HG03432 (cell line): ENCODE measurements around the gene CARD9.
A peak's percentile ranks its signal among the peaks of the same experiment; 100 is the strongest.
"Not testable (repeated sequence)": the region's sequence is repeated elsewhere in the genome, so short reads cannot be mapped to it uniquely, and the experiment has no call there.

Source experiments
- ATAC-seq: cut with Tn5 transposase; IDR thresholded peaks from one replicate; pipeline ENCODE4 v1.9.1; 2021; ENCODE audit warnings: mild to moderate bottlenecking, moderate library complexity; ENCODE audit not compliant: unreplicated experiment

CARD9 gene

DNA sequence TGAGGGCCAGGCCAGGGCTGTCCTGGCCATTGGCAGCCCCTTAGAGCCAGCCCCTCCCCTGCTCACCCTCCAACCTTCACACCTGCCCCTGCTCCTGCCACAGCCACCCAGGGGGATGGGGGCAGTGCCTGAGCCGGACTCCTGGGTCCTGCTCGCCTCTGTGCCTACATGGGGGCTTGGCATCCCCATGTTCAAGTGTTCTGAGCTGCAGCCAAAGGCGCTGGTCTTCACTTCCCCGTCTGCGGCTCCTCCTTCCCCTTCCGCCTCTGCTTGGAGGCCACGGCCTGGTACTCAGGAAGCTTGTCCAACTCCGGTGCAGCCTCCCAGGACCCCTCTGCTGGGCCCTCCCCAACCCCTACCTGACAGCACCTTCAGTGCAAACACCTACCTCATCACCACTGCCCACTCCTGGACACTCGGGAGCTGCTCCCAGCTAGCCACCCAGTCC is 7.7 kb downstream of the CARD9 start:
- ATAC-seq: no peak

DNA sequence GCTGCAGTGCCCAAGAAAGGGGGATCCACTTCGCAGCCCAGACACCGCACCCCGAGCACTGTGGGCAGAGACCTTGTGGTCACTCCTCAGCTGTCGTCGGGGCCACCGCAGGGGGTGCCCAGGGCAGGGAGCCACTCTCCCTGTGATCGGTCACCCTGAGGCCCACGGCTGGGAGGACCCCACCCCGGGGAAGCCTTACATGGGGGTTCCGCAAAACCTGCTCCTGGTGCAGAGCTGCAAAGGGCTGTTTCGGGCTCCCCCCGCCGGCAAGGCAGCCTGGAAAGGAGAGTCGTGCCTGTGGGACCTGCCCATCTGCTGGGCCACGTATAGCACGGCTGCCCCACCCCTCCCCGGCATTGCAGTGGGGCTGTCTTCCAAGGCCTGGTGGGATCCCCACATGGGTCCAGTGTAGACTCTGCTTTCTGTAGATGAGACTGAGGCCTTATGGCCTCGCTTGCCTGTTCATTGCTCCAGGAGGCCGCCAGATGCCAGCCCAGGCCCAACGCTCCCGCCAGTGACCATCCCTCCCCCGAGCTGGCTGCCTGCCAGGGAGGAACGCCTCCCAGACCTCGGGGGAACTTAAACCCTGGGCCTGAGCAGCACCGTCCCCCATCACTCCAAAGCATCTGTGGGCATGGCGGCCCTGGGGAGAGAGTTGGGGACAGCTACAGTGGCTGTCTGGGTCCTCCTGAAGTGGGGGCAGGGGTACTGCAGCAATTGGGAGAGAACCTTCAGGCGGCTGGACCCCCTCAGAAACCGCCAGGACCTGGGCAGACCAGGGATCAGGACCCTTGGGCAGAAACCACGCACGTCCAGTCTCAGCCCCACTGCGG is 8.3 kb downstream of the CARD9 start:
- no peak for ATAC-seq

DNA sequence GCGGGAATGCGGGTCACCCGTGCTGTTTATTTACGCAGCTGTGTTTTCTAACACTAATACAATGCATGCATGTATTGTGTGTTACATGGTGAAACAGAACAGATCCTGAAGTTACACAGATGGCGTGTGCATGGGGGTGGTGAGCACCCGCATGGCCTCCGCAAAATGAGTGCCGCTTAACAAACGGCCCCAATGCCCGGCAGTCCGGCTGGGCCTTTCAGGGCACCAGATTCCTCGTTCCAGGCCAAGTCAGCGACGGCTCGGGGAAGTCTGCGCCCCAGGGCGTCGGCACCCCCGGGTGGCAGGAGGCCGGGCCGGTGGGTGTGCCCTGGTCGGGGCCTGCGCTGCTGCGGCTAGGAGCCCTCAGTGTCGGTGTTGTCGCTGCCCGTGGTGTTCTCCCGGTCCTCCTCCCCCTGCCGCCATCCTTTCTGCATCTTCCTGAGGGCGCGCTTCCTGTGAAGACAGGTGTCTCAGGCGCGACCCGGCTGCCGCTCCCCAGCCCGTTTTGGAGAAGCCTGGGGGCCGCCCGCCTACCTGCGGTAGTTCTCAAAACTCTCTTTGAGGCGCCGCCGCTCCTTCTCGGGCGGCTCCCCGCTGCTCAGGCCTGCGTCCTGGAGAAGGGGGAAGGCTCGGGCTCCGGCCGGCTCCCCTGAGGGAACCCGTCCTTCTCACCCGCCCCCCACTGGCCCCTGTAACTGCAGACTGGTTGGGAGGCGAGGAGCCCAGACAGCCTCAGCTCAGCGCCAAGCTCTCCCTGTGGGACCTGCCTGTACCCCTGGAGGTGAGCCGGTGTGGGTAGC is 9.3 kb downstream of the CARD9 start:
- ATAC-seq: no peak

DNA sequence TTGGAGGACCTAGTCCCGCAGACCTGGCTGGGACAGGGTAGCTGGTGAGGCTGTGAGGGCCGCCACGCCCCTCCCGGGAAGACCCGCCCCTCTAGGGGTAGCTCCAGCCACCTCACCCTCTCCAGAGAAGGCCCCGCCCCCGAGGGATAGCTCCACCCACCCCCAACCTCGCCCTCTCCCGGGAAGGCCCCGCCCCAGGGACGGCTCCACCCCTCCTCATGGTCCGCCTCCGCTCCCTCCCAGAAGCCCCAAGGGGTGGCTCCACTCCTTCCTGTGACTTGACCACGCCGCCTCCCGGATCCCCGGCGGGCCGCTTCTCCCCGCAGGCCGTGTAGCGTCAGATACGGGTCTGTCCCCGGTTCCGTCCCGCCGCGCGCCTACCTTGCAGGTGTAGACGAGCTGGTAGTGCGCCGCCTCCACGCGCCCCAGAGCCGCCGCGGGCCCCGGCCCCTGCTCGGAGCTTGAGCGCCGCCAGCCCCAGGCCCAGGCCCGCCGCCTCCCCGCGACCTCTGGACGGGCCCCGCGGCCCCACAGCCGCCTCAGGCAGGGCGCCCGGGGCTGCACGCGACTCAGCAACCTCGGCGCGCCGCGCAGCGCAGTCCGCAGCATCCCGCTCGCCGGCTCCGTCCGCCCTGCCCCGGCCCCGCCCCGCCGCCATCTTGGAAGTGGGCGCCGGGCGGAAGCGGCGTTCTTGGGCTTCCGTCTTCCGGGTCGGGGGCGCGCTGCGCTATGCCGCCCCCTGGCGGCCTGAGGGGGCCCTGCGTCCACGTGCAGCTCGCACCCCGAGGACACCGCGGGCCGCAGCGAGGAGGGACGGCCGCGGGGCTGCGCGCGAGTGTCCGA is 10.1 kb downstream of the CARD9 start, which contains the start of gene DNLZ:
DNLZ (minus strand) TSS at position 639 of the 843 bp plus-strand sequence; CDS start at position 609, 30 bp downstream.
- ATAC-seq: peak; percentile 79

DNA sequence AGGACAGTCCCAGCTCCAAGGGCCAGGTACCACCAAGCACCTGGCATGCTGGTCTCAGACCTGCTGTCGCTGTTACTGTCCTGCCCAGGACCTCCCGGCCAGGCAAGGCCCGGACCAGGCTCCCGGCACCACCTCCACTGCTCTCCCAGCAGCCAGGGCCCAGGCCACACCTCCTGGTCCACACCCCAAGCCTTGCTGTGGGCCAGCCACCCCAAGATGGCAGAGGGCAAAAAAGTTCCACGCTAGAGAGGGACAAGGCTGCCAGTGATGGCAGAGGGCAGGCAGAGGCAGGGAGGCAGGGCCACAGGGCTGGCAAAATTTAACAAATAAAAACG is 11.1 kb downstream of the CARD9 start:
- ATAC-seq: no peak

DNA sequence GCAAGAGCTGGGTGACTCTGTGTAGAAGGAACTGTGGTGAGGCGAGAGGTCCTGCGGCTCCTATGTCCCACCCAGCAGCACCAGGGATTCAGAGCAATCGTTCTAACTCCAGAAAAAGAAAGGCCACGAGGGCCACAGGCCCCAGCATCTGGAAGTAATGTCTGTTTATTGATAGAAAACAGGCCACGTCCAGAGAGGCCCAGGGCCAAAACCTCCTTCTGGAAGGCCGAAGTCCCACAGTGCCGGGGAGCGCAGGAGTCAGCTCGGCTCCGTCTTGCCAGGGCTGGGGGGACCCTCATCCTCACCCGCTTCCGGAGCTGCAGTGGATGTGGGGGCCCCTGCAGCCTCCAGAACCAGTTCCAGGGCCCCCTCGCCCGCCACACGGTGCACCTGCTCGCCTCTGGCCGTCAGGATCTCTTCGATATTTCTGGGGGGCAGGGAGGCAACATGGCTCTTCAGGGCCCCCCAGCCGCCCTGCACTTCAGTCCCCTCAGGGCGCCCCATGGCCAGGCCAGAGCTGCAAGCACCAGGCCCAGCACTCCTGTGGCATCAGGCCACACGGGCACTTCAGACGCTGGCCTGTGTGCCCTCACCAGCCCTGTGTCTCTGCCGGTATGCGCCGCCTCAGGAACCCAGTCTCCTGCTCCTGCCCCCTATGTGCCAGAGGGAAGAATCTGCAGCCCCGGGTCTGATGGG is 11.6 kb downstream of the CARD9 start:
- ATAC-seq: no peak

DNA sequence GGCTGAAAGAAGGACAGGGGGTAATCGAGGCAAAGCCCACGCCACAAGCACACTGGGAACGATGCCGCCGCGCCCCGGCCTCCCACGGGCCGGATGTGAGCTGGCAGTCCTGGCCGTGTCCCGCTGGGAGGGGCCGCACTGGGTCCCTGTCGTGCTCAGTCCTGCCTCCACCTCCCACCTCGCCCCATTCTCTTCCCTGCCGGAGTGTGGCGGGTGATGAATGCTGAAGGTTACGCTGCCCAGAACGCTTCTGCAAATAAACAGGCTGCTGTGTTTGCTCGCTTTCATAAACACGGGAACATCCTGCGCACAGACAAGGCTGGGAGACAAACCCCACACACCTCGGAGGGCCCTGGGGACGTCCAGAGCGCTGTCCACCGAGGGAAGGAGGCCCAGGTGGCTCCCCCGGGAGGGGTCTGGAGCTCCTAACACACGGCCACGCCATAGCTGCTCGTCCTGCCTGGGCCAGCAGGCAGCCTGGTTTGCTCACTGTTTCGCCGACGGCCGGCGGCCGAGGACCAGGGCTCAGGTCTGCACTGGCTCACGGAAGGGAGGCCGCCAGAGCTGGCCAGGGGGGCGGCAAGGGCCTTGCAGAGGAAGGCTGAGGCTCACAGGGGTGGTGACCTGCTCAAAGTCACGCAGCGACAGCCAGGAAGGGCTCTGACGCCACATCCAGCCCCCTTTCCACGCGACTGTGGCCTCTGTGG is 12.3 kb downstream of the CARD9 start:
- no peak for ATAC-seq

DNA sequence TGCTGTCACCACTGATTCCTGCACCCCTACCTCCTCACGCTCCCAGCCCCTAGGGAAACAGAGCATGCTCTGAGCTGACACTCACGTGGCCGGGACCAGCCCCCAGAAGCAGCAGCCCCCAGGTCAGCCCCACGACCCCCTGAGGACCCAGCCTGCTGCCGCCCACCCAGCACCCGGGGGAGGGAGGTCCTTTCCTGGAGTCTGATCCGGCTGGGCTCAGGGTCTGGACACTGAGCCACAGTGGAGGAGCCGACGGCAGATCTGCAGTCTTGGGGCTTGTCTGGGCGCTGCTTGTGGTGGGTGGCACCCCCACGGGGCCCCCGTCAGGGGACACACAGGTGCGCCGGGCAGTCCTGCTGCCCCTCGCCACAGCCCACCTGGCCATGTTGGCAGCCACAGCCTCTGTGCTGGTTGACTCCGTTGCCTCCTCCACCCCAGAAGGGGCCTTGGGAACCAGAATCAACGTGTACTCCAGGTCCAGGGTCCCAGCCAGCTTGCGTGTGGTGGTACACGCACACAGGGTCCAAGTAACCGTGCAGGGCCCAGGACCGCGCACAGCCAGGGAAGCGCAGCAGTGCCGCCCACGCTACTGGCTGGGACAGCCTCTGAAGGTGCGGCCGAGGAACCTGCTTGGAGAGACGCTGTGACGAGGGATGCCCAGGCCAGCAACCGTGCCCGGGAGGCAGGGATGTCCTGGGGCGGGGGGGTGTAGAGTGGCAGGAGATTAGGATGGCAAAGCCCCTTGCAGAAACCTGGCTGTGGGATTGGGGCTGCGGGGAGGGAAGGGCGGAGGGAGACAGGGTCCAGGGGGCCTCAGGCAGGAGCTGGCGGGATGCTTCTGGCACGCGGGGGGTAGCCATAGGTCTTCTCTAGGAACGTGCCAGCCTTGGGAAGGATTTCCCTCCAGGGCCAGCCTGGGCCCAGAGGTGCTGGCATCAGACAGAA is 13.4 kb downstream of the CARD9 start:
- ATAC-seq: no peak

DNA sequence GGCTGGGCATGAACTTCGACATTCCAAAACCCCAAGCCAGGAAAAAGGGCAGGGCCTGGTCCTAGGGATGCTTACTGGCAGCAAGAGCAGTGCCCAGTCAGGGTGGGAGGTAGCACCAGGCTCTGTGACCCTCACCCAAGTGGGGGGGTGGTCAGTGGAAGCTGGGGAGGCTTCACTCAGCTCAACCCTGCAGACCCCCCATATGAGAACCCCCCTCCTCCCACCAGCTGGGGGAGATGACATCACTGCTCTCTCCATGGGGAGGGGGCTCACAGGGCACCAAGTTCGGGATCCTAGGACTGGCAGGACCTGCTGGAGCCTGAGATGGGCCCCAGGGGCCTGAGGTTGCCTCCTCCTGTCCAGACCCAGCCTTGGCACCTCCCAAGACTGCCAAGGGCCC is 14.6 kb downstream of the CARD9 start:
- no peak for ATAC-seq

DNA sequence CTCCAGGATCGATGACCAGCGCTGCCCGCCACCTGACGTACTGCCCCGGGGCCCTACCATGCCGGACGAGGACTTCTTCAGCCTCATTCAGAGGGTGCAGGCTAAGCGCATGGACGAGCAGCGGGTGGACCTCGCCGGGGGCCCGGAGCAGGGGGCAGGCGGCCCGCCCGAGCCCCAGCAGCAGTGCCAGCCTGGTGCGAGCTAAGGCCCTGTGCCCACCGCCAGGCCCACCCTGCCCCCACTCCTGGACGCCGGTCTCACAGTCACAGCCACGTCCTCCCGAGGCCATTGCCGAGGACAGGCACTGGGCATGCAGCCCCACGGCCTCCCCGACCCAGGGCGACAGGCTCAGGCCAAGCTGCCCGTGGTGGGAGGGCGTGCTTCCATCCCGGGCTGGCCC is 15.5 kb downstream of the CARD9 start:
- ATAC-seq: no peak

DNA sequence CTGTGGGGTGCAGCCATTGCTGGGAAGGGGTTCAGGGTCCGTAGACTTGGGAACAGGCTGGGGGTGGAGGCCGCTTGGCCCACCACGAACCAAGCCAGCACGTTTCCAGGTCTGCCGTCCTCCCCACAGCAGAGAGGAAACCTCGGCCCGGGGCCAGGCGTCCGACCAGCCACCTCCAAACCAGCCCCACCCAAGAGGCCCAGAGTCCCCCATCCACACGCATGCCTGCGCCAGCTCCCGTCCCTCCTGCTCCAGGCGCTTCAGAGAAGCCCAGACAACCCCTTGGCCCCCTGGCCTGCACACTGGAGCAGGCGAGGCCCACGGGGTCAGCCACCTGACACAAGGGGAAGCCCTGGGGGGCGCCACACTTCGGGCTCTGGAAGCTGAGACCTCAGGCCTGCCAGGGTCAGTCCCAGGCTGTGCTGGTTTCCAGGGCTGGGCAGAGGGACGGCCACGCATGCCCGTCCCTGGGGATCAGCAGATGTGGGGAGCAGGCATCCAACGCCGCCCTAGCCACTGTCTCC is 16.2 kb downstream of the CARD9 start:
- ATAC-seq: no peak

DNA sequence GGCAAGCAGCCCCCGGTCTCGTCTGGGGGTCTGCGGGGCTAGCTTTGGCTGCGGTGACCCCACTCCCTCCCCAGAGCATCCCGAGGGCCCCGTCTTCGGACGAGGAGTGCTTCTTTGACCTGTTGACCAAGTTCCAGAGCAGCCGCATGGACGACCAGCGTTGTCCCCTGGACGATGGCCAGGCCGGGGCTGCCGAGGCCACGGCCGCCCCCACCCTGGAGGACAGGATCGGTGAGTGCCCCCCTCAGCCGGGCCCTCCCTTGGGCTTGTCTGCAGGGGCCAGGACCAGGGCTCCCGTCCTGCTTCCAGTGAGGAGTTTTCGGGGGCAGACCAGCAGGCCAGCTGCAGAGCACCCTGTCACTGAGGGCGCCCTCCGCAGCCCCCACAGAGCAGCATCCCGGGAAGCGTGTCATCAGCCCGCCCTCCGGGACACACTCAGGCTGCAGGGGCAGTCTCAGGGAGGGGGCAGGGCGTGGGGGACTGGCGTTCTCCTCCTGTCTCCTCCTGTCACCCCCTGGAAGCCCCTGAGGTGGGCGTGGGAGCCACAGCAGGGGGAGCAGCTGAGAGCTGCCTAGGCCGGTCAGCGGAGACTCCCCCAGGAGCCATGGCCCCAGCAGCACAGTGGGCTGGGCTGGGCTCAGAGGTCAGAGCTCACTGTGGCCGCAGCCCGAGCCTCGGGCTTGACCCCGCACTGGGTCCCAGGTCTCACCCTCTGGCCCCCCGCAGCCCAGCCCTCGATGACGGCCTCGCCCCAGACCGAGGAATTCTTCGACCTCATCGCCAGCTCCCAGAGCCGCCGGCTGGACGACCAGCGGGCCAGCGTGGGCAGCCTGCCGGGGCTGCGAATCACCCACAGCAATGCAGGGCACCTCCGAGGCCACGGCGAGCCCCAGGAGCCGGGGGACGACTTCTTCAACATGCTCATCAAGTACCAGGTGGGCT is 17.6 kb downstream of the CARD9 start:
- ATAC-seq: no peak

DNA sequence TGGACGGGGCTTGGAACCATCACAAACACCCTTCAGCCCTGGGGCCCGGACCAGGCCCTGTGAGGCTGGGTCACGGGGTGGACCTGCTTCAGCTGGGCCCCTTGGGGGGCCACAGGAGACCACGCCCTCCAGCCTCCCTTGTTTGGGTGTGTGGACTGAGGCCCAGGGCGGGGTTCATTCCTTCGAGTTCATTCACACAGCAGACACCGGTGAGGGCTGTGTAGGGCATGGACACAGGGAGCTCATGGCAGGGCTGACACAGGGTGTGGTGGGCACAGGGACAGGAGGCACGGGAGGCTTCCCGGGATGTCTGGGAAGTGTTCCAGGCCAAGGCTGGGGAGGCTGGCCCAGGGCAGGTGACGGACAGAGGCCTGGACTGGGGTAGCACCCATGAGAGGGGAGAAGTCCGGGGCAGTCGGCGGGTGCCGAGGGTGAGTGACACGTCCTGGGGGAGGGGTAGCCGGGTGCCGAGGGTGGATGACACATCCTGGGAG is 18.8 kb downstream of the CARD9 start:
- no peak for ATAC-seq

DNA sequence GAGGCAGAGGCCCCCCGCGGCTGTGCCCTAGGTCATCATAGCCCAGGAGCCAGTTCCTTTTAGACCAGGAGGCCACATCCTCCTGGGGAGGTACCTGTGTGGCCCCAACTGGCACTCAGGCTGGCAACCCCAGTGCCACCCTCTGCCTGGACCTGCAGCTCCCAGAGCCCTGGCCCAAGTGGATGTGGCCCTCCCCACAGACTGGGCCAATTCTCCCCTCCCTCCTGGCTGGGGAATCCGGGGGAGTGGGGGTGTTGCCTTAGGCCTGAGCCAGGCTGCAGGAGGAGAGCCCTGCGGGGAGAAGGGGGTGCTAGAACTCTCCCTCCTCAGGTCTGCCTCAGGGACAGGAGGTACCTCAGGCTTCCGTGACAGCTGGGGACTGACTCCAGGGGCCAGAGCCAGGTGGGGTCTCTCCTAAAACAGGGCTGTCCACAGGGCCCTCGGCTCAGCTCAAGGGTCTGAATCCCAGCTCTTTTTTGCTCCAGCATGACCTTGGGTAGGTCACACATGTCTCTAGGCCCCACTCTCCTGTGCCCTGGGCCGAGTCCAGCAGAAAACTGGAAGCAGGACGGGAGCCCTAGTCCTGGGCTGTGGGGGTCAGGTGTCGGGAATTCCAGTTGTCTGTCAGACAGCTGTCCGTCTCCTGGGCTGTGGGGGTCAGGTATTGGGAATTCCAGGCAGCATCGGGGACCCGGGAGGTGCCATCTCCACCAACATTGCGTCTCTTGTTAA is 19.5 kb downstream of the CARD9 start:
- no peak for ATAC-seq

DNA sequence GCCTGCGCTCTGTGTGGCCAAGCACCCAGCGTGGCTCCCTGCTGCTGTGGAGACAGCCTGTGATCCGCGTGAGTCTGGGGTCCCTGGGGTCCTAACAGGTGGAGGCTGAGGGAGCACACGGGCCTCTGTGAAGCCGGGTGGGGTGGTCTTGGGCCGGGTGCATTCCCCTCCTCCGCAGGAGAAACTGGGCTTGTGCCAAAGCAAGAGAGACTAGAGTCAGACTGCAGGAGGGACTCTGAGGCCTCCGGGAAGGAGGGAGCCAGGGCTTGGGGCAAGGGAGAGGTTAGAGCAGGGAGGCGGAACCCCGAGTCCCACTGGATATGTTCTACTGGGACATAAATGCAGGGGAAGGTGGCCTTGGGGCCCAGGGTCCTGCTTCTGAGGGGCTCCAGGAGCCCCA is 20.4 kb downstream of the CARD9 start:
- ATAC-seq: no peak

DNA sequence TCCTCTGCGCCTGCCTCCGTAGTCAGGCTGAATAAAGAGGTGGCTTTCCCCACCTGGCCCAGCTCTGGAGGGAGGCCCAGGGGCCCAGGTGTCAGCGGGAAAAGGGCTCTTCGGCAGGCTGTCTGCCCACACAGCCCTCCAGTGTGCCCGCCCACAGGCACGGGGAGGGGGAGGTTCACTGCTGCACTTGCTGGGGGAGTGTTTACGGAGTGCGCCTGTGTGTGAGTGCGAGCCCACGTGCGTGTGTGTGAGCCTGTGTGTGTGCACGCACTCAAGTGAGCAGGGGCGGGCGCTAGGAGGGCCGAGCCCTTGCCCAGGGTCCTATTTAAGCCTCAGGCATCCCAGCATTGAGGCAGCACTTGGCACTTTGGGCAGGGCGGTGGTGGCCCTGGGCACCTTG is 20.8 kb downstream of the CARD9 start:
- ATAC-seq: no peak

DNA sequence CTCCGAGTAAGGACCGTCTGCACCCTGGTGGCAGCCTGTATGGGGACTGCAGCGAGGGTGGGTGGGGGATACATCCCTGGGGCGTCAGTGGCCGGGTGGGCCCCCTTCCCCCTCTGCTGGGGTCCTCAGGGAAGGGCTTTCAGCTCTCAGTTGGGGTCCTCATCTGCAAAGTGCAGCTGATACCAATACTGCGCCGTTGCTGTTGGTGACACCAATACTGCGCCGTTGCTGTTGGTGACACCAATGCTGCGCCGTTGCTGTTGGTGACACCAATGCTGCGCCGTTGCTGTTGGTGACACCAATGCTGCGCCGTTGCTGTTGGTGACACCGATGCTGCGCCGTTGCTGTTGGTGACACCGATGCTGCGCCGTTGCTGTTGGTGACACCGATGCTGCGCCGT is 21.6 kb downstream of the CARD9 start:
- not testable (repeated sequence) for ATAC-seq
